ENCODE measurements around the gene BRD4. TPM values are rescaled to one million over a fixed set of nuclear protein-coding genes. Genes with fewer than 3 reads are reported as not detected.

Gene BRD4
- total RNA-seq, 1 experiment from 2014 or later = 189 TPM

GRCh38 chr19:15320116-15320515 lies 12.2 kb downstream of the BRD4 start:
- intact Hi-C loops (cut with micrococcal nuclease) = loop anchor here (5.0 kb wide), 1 partner anchor 38 kb away; no protein-coding TSS in a partner anchor
- Mint-ChIP-seq H3K9me3 (ENCODE audit: unreplicated experiment) (no peaks in the 10 kb centered on the region), H3K27ac (ENCODE audit: low read depth, unreplicated experiment) (no peak overlapping the region), H3K36me3 (ENCODE audit: insufficient read depth, unreplicated experiment) (peaks cover 25% of the 10 kb centered on the region), H3K27me3 (ENCODE audit: insufficient read depth, unreplicated experiment) (no peaks in the 10 kb centered on the region), H3K4me1 (ENCODE audit: insufficient read depth, unreplicated experiment) (peaks cover 67% of the 10 kb centered on the region), H3K4me3 (ENCODE audit: unreplicated experiment) (no peak overlapping the region)
- ChIA-PET CTCF (interaction anchor here (0.5 kb wide), 1 partner anchor 20 kb away, joined by 3 read pairs; no protein-coding TSS in a partner anchor), POLR2A (interaction anchor here (0.9 to 1.0 kb wide), 2 partner anchors 10 to 13 kb away, joined by 3 read pairs; no protein-coding TSS in a partner anchor)
- BruUV-seq (replicated peaks) = no TSS peak
- no peak for DNase-seq (ENCODE audit: unreplicated experiment)
- no peak for TF ChIP-seq CTCF (IDR thresholded peaks at IDR 0.05; ENCODE audit: unreplicated experiment)

- POLR2A ChIA-PET = interaction anchor here (1.2 kb wide), 1 partner anchor 12 kb away, joined by 3 read pairs; no protein-coding TSS in a partner anchor
- Mint-ChIP-seq H3K27me3 (ENCODE audit: insufficient read depth, unreplicated experiment) (no peaks in the 10 kb centered on the region), H3K36me3 (ENCODE audit: insufficient read depth, unreplicated experiment) (peaks cover 27% of the 10 kb centered on the region), H3K9me3 (ENCODE audit: unreplicated experiment) (no peaks in the 10 kb centered on the region), H3K4me3 (ENCODE audit: unreplicated experiment) (no peak overlapping the region), H3K4me1 (ENCODE audit: insufficient read depth, unreplicated experiment) (peaks cover 64% of the 10 kb centered on the region), H3K27ac (ENCODE audit: low read depth, unreplicated experiment) (no peak overlapping the region)
- intact Hi-C loops (cut with micrococcal nuclease) = no loop called here
- no peak for TF ChIP-seq CTCF (IDR thresholded peaks at IDR 0.05; ENCODE audit: unreplicated experiment)
- DNase-seq (ENCODE audit: unreplicated experiment) = no peak
- no TSS peak for BruUV-seq (replicated peaks)
- CTCF ChIA-PET = interaction anchor here (1.2 to 1.3 kb wide), 2 partner anchors 16 to 140 kb away, joined by 3 read pairs; no protein-coding TSS in a partner anchor
Observed at GRCh38 chr19:15318241-15318691, 14.1 kb downstream of the BRD4 start.

GRCh38 chr19:15317392-15318071 lies 14.8 kb downstream of the BRD4 start:
- TF ChIP-seq CTCF (IDR thresholded peaks at IDR 0.05; ENCODE audit: unreplicated experiment) = no peak
- no peaks in the 10 kb centered on the region for H3K9me3 Mint-ChIP-seq (ENCODE audit: unreplicated experiment)
- no TSS peak for BruUV-seq (replicated peaks)
- POLR2A ChIA-PET = interaction anchor here (0.6 to 1.3 kb wide), 5 partner anchors 13 to 108 kb away, joined by 3 to 5 read pairs (median 3); no protein-coding TSS in a partner anchor
- H3K4me1 Mint-ChIP-seq (ENCODE audit: insufficient read depth, unreplicated experiment) = peaks cover 62% of the 10 kb centered on the region
- DNase-seq (ENCODE audit: unreplicated experiment) = no peak
- H3K4me3 Mint-ChIP-seq (ENCODE audit: unreplicated experiment) = no peak overlapping the region
- no peaks in the 10 kb centered on the region for H3K27me3 Mint-ChIP-seq (ENCODE audit: insufficient read depth, unreplicated experiment)
- CTCF ChIA-PET = interaction anchor here (0.6 to 1.3 kb wide), 4 partner anchors 15 to 139 kb away, joined by 3 to 4 read pairs (median 3); no protein-coding TSS in a partner anchor
- intact Hi-C loops (cut with micrococcal nuclease) = no loop called here
- H3K27ac Mint-ChIP-seq (ENCODE audit: low read depth, unreplicated experiment) = no peak overlapping the region
- peaks cover 32% of the 10 kb centered on the region for H3K36me3 Mint-ChIP-seq (ENCODE audit: insufficient read depth, unreplicated experiment)

- CTCF ChIA-PET = interaction anchor here (0.9 to 1.3 kb wide), 3 partner anchors 18 to 139 kb away, joined by 3 to 4 read pairs (median 3); no protein-coding TSS in a partner anchor
- peaks cover 54% of the 10 kb centered on the region for H3K4me1 Mint-ChIP-seq (ENCODE audit: insufficient read depth, unreplicated experiment)
Observed at GRCh38 chr19:15316498-15316897, 15.8 kb downstream of the BRD4 start.

More at GRCh38 chr19:15316498-15316897, 15.8 kb downstream of the BRD4 start:
- no peak for DNase-seq (ENCODE audit: unreplicated experiment)
- BruUV-seq (replicated peaks) = no TSS peak
- intact Hi-C loops (cut with micrococcal nuclease) = no loop called here
- Mint-ChIP-seq H3K36me3 (ENCODE audit: insufficient read depth, unreplicated experiment) (peaks cover 30% of the 10 kb centered on the region), H3K9me3 (ENCODE audit: unreplicated experiment) (no peaks in the 10 kb centered on the region), H3K27me3 (ENCODE audit: insufficient read depth, unreplicated experiment) (no peaks in the 10 kb centered on the region), H3K4me3 (ENCODE audit: unreplicated experiment) (no peak overlapping the region), H3K27ac (ENCODE audit: low read depth, unreplicated experiment) (no peak overlapping the region)
- POLR2A ChIA-PET = interaction anchor here (0.8 to 1.3 kb wide), 3 partner anchors 20 to 36 kb away, joined by 3 to 5 read pairs (median 3); no protein-coding TSS in a partner anchor
- no peak for TF ChIP-seq CTCF (IDR thresholded peaks at IDR 0.05; ENCODE audit: unreplicated experiment)
